Measurements from ENCODE around the gene EML1. TPM values are rescaled to one million over a fixed set of nuclear protein-coding genes. Genes with fewer than 3 reads are reported as not detected.

Gene EML1
- total and polyA plus RNA-seq, 2 of the 13 experiments (the other 11 are each of a cell fraction or from before 2014, with no cell fraction given) = 0.59 to 1.7 TPM

DNA sequence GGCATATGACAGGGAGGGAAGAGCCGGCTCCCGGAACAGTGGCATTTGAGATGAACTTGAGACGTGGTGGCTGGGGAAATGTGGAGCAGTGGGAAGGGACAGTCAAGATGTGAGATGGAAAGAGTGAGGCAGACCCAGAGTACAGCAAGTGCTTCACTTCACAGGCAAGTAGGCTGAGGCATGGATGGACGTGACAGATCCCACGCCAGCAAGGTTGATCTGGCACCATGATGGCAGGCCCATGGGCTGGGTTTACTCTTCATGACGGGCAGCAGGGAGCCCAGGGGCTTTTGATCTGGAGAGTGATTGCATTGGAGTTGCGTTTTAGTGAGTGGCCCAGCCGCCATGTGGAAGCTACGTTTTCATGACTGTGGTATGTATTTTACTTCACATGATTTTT lies 17.9 kb upstream of the EML1 start:
- TF ChIP-seq NFKB2 (CRISPR knock-in tag; IDR thresholded peaks at IDR 0.05; ENCODE audit: borderline replicate concordance) (no peak), ZFY (CRISPR knock-in tag; IDR thresholded peaks at IDR 0.05) (no peak), SRF (IDR thresholded peaks at IDR 0.05; ENCODE audit: low read depth, low read length) (no peak), TRIM24 (CRISPR knock-in tag; IDR thresholded peaks at IDR 0.05) (no peak), ZNF660 (CRISPR knock-in tag; IDR thresholded peaks at IDR 0.05; ENCODE audit: borderline replicate concordance, low read depth) (no peak), RFX3 (CRISPR knock-in tag; IDR thresholded peaks at IDR 0.05) (no peak), PRPF4 (IDR thresholded peaks at IDR 0.05; ENCODE audit: low read depth, low read length, poor library complexity, severe bottlenecking) (no peak), STAG1 (CRISPR knock-in tag; IDR thresholded peaks at IDR 0.05) (no peak), NFKBIZ (CRISPR knock-in tag; IDR thresholded peaks at IDR 0.05) (no peak), TCF12 (IDR thresholded peaks at IDR 0.05) (no peak), TCF12 (CRISPR knock-in tag; IDR thresholded peaks at IDR 0.05) (no peak), TCF7 (IDR thresholded peaks at IDR 0.05; ENCODE audit: low read depth) (no peak), FOSL1 (CRISPR knock-in tag; IDR thresholded peaks at IDR 0.05; ENCODE audit: borderline replicate concordance) (no peak)
- TF ChIP-seq, protein P1, sequence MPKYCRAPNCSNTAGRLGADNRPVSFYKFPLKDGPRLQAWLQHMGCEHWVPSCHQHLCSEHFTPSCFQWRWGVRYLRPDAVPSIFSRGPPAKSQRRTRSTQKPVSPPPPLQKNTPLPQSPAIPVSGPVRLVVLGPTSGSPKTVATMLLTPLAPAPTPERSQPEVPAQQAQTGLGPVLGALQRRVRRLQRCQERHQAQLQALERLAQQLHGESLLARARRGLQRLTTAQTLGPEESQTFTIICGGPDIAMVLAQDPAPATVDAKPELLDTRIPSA (CRISPR knock-in tag; IDR thresholded peaks at IDR 0.05; ENCODE audit: borderline replicate concordance) = no peak
- no peak overlapping the region for H3K4me3 ChIP-seq (replicated peaks in 1 of 3; ENCODE audit: insufficient read depth in 1 of 3, low read depth in 2 of 3, low read length in 3 of 3)
- no peak overlapping the region for H3K9ac ChIP-seq (ENCODE audit: insufficient read depth, low read depth, low read length)
- no peaks in the 10 kb centered on the region for H3K36me3 ChIP-seq (replicated peaks in 1 of 2; ENCODE audit: control insufficient read depth in 1 of 2, insufficient read depth in 2 of 2, low read length in 2 of 2)
- in situ Hi-C loops (cut with HindIII; ENCODE audit: extremely low pct_ligation_motif_present, low pct_unique_long_range_greater_than_20kb) = no loop called here
- WGBS (ENCODE audit: low lambda C conversion rate) = 26% methylated on average over 9 of the region's 9 CpGs
- ATAC-seq (no peak), FAIRE-seq (no peak), DNase-seq (ENCODE audit: low spot score) (no peak)
- BruUV-seq (replicated peaks) = no TSS peak
- H2AFZ ChIP-seq (ENCODE audit: low read length) = no peak overlapping the region
- no peak overlapping the region for H3K27ac ChIP-seq (ENCODE audit: extremely low read length, insufficient read depth, low read length)
- H3K79me2 ChIP-seq (ENCODE audit: insufficient read depth, low read length) = no peaks in the 10 kb centered on the region
- H4K20me1 ChIP-seq (ENCODE audit: insufficient read depth, low read length) = no peaks in the 10 kb centered on the region
- no peaks in the 10 kb centered on the region for H3K4me1 ChIP-seq (ENCODE audit: insufficient read depth, low read length)
- intact Hi-C loops (cut with micrococcal nuclease; ENCODE audit: unreplicated experiment) = no loop called here
- POLR2A ChIA-PET = no interaction called here
- H3K9me3 ChIP-seq (ENCODE audit: low read length) = no peaks in the 10 kb centered on the region
- peaks cover 0 to 14% of the 10 kb centered on the region in 2 experiments; a peak in 3 of 5 replicates for H3K27me3 ChIP-seq (ENCODE audit: control insufficient read depth in 1 of 2, insufficient read depth in 2 of 2, low read length in 2 of 2)
- no peak overlapping the region for H3K4me2 ChIP-seq (ENCODE audit: low read depth, low read length)
- CTCF ChIA-PET (ENCODE audit: low intra/inter-chr PET ratio, low total read pairs) = no interaction called here
